GM12878 (cell line): ENCODE results near the gene CELF2. TPM values are rescaled to one million over a fixed set of nuclear protein-coding genes. Genes with fewer than 3 reads are reported as not detected.

Experiments used
- ATF7 ChIP-seq: fragments of 450-650 bp; IDR thresholded peaks from 2 replicates; pipeline ENCODE4 v1.6.1; 2016; ENCODE audit warnings: low read depth, mild to moderate bottlenecking
- CBX5 ChIP-seq: sonication (generic); IDR thresholded peaks from 2 replicates; pipeline ENCODE4 v1.6.1; 2016; ENCODE audit warnings: low read depth, moderate library complexity, mild to moderate bottlenecking, inconsistent platforms
- E2F4 ChIP-seq: IDR thresholded peaks from 2 replicates; pipeline ENCODE4 v1.6.1; 2012; ENCODE audit warnings: low read depth, low read length, improper control_type of control experiment
- FOXK2 ChIP-seq: fragments of 450-650 bp; IDR thresholded peaks from 2 replicates; pipeline ENCODE4 v1.6.1; 2017; ENCODE audit warnings: mild to moderate bottlenecking, moderate library complexity
- HDAC6 ChIP-seq: fragments of 200-600 bp; sonication (generic); IDR thresholded peaks from one replicate; pipeline ENCODE4 v1.8.0; 2017; ENCODE audit warnings: antibody characterized with exemption; ENCODE audit not compliant: unreplicated experiment
- IRF5 ChIP-seq: fragments of 450-650 bp; IDR thresholded peaks from 2 replicates; pipeline ENCODE4 v1.6.1; 2017; ENCODE audit warnings: borderline replicate concordance
- MTA3 ChIP-seq: IDR thresholded peaks from 2 replicates; pipeline ENCODE4 v1.6.1; 2012; ENCODE audit warnings: low read length, inconsistent platforms, borderline replicate concordance
- NFIC ChIP-seq: IDR thresholded peaks from 2 replicates; pipeline ENCODE4 v1.6.1; 2012; ENCODE audit warnings: low read depth, mild to moderate bottlenecking, inconsistent platforms, low read length, moderate library complexity
- NFYA ChIP-seq: IDR thresholded peaks from 2 replicates; pipeline ENCODE4 v1.6.1; 2011; ENCODE audit warnings: low read depth, mild to moderate bottlenecking, low read length, improper control_type of control experiment, borderline replicate concordance
- NR2C1 ChIP-seq: fragments of 450-650 bp; IDR thresholded peaks from 2 replicates; pipeline ENCODE4 v1.6.1; 2017; ENCODE audit warnings: antibody characterized with exemption, mild to moderate bottlenecking, moderate library complexity
- PKNOX1 ChIP-seq: fragments of 450-650 bp; IDR thresholded peaks from 2 replicates; pipeline ENCODE4 v1.6.1; 2016; ENCODE audit warnings: mild to moderate bottlenecking
- POLR2AphosphoS5 ChIP-seq: IDR thresholded peaks from 2 replicates; pipeline ENCODE4 v1.6.1; 2011; ENCODE audit warnings: mild to moderate bottlenecking, low read length, inconsistent platforms
- SMC3 ChIP-seq: IDR thresholded peaks from 2 replicates; pipeline ENCODE4 v1.6.1; 2011; ENCODE audit warnings: low read length, improper control_type of control experiment, borderline replicate concordance
- SUPT20H ChIP-seq: IDR thresholded peaks from 2 replicates; pipeline ENCODE4 v1.6.1; 2011; ENCODE audit warnings: low read depth, mild to moderate bottlenecking, low read length, moderate library complexity, borderline replicate concordance; ENCODE audit not compliant: control insufficient read depth
- ZBTB40 ChIP-seq: fragments of 450-650 bp; IDR thresholded peaks from 2 replicates; pipeline ENCODE4 v1.6.1; 2016; ENCODE audit warnings: mild to moderate bottlenecking, moderate library complexity, borderline replicate concordance
- polyA plus RNA-seq, 11 experiments: library from polyadenylated mRNA; depleted of rRNA in 4 of 11; unstranded in 6 of 11; stranded (reverse) in 5 of 11; fragments of >200 nt; fragmentation: Nextera tagmentation in 4 of 11; fragmentation: Illumina TruSeq in 1 of 11; extraction: Ambion mirVana in 4 of 11; extraction: Trizol in 1 of 11; gene quantifications; 1 replicate in 1 of 11; 2 replicates in 10 of 11; pipeline versions ENCODE4 v1.2.1 to v1.2.3, GENCODE V29; 2011 to 2016; ENCODE audit warnings: inconsistent platforms in 2 of 11, missing spikeins in 2 of 11, low read depth in 1 of 11
- total RNA-seq, 4 experiments: library from RNA; depleted of rRNA in 3 of 4; stranded (reverse); fragments of >200 nt in 3 of 4; fragmentation: Illumina TruSeq in 1 of 4; extraction: Trizol in 1 of 4; gene quantifications; 2 replicates each; pipeline versions ENCODE4 v1.2.1 to v1.2.3, GENCODE V29; 2013 to 2021

CELF2 gene
- total and polyA plus RNA-seq, 10 of the 15 experiments (the other 5 are each of a cell fraction or from before 2014, with no cell fraction given), result 20.8 to 129 (median 86.3) TPM

- no peak for TF ChIP-seq IRF5
- TF ChIP-seq FOXK2, result no peak
- TF ChIP-seq CBX5, result no peak
- TF ChIP-seq ATF7, result no peak
- TF ChIP-seq NFIC, result no peak
- no peak for TF ChIP-seq ZBTB40
- no peak for TF ChIP-seq NR2C1
- TF ChIP-seq E2F4, result no peak
- no peak for TF ChIP-seq MTA3
- no peak for TF ChIP-seq HDAC6
- TF ChIP-seq PKNOX1, result no peak
- TF ChIP-seq POLR2AphosphoS5, result no peak
- no peak for TF ChIP-seq NFYA
- TF ChIP-seq SMC3, result no peak
- TF ChIP-seq SUPT20H, result no peak
- TF ChIP-seq, all 136 proteins: peak for 0
These were observed 363.8 kb downstream of the CELF2 start (continued) for GRCh38 chr10:11381511-11381910.
